RWPE1 (cell line): ENCODE results near the gene TRPM1.

ENCODE experiments used
- CTCF ChIA-PET: fragments of 350-600 bp; sonication (Branson Sonifier 250); formaldehyde crosslinking; extraction: SDS; loops from one replicate; lab custom pipeline; 2021; lab: Yijun Ruan, JAX
- POLR2A ChIA-PET: fragments of 400-600 bp; formaldehyde crosslinking; extraction: SDS; loops from one replicate; lab custom pipeline; 2020; ENCODE audit warnings: antibody characterized with exemption; ENCODE audit not compliant: low non-redundant PET; lab: Yijun Ruan, JAX
- DNase-seq: peaks from one replicate; pipeline ENCODE4 v3.0.0; 2012; ENCODE audit warnings: low spot score
- H3K27ac ChIP-seq: fragments of 450-650 bp; 2 replicates; pipeline ENCODE4 v1.5.1; 2017
- CTCF ChIP-seq: fragments of 450-650 bp; conservative IDR thresholded peaks from 2 replicates; pipeline ENCODE4 v1.5.1; 2017; ENCODE audit warnings: low read depth, mild to moderate bottlenecking

TRPM1 gene

GRCh38 chr15:31086344-31086743 is 15.2 kb downstream of the TRPM1 start:
- TF ChIP-seq CTCF, result no peak
- ChIA-PET POLR2A (no interaction called here), CTCF (no interaction called here)
- no peak overlapping the region for H3K27ac ChIP-seq
- DNase-seq, result no peak

- ChIA-PET CTCF (interaction anchor here (1.1 kb wide), 1 partner anchor 8 kb away, joined by 4 read pairs; no protein-coding TSS in a partner anchor), POLR2A (no interaction called here)
- TF ChIP-seq CTCF, result no peak
- no peak for DNase-seq
- H3K27ac ChIP-seq, result no peak overlapping the region
Measured at GRCh38 chr15:31085359-31085758, 16.2 kb downstream of the TRPM1 start.

GRCh38 chr15:31084176-31084575 is 17.3 kb downstream of the TRPM1 start:
- no peak for TF ChIP-seq CTCF
- H3K27ac ChIP-seq, result no peak overlapping the region
- CTCF ChIA-PET, result interaction anchor here (0.6 to 0.9 kb wide), 4 partner anchors 16 to 189 kb away, joined by 3 to 6 read pairs (median 3); no protein-coding TSS in a partner anchor
- POLR2A ChIA-PET, result interaction anchor here (0.7 kb wide), 1 partner anchor 14 kb away, joined by 6 read pairs; no protein-coding TSS in a partner anchor
- DNase-seq, result no peak

- POLR2A ChIA-PET, result no interaction called here
- no peak for TF ChIP-seq CTCF
- CTCF ChIA-PET, result interaction anchor here (0.6 to 0.9 kb wide), 2 partner anchors 15 to 46 kb away, joined by 3 read pairs; no protein-coding TSS in a partner anchor
- H3K27ac ChIP-seq, result peak overlapping the region; percentile 34
- no peak for DNase-seq
Measured at GRCh38 chr15:31083370-31083780, 18.1 kb downstream of the TRPM1 start.

GRCh38 chr15:31082771-31083369 is 18.7 kb downstream of the TRPM1 start:
- TF ChIP-seq CTCF, result no peak
- CTCF ChIA-PET, result interaction anchor here (0.9 to 1.1 kb wide), 2 partner anchors 46 to 47 kb away, joined by 3 read pairs; no protein-coding TSS in a partner anchor

GRCh38 chr15:31081588-31082250 is 19.8 kb downstream of the TRPM1 start:
- no peak for DNase-seq
- 0 out of 2 replicates have a peak overlapping the region, but pooled peaks have one; percentile 11 for H3K27ac ChIP-seq
- CTCF ChIA-PET, result interaction anchor here (0.6 to 1.1 kb wide), 2 partner anchors 48 to 80 kb away, joined by 3 read pairs; no protein-coding TSS in a partner anchor
- POLR2A ChIA-PET, result interaction anchor here (1.4 kb wide), 1 partner anchor 90 kb away, joined by 3 read pairs; no protein-coding TSS in a partner anchor
- TF ChIP-seq CTCF, result no peak

More at GRCh38 chr15:31082771-31083369, 18.7 kb downstream of the TRPM1 start:
- DNase-seq, result no peak
- POLR2A ChIA-PET, result interaction anchor here (1.4 kb wide), 1 partner anchor 91 kb away, joined by 3 read pairs; no protein-coding TSS in a partner anchor
- peak overlapping the region; percentile 34 for H3K27ac ChIP-seq
